Iris pigment epithelial cell (primary cell): ENCODE measurements around the gene CHRM3.
"Not testable (repeated sequence)": the region's sequence is repeated elsewhere in the genome, so short reads cannot be mapped to it uniquely, and the experiment has no call there.

Source experiments
- DNase-seq: peaks from one replicate; pipeline ENCODE4 v3.0.0-alpha.2; 2011; ENCODE audit warnings: low read depth

CHRM3 gene

DNA sequence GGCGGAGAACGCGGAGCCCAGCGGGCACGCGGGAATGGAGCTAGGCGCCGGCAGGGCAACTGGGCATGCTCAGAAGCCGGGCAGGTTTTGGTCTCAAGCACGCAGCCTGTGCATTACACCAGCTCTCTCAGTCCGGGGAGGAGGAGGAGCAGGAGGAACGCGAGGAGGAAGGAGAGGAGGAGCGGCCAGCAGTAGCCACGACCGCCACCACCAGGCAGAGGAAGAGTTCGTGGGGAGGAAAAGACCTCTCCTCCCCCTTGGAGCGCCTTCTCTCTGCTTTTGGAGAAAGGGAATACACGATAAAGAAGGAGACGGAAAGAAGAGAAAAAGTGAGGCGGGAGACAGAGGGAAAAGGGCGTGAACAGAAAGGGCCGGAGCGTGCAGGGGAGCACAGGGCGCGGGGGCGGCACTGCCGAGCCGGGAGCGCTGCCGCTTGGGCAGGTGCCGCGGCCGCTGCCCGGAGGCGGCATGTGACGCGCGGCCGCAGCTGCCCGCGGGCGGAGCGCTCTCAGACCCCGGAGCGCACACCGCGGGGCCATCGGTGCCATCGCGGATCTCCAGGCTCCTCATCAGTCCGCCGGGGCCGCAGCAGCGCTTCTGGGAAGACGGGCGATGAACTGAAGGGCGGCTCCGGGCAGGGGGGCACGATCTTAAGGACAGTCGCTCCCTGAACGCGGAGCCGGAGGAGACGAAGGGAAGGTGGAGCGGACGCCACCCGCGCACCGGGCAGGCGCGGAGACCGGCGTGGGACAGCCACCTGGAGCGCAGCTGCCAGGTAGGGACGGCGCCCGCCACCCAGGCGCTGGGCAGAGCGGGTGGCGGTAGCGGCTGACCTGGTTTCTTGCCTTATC lies at the start of gene CHRM3:
TSS of gene CHRM3 (plus strand) at position 116 of the 851 bp plus-strand sequence. CDS start 520,884 bp downstream, outside the sequence.
- DNase-seq: peak; percentile 52

DNA sequence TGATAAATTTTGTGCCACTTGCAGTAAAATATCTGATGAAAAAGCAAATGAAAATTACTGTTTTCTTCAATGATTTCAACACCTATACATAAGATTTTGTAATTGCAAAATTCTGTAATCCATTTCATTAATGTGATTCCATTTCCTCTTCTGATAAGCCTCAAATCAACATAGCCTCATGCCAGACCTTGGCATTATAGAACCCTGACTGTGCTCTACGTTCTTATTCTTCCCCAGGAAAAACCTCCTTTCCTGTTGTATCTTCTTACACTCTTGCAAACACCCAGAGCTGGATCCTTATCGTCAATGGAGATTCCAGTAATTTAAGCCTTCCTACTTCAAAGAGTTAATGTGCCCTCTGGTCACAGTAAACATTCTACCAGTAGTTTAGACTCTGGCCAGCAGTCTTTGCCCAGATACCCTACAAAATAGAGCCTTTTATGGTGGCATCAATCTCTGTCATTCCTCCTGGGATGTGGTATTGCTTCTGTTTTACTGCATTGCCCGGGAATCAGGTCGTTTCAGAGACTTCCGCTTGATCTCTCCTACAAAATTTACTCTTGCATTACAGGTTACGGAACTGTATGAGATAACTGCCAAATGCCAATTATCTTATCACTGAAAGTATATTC lies 48.5 kb upstream of the CHRM3 start:
- DNase-seq: no peak

DNA sequence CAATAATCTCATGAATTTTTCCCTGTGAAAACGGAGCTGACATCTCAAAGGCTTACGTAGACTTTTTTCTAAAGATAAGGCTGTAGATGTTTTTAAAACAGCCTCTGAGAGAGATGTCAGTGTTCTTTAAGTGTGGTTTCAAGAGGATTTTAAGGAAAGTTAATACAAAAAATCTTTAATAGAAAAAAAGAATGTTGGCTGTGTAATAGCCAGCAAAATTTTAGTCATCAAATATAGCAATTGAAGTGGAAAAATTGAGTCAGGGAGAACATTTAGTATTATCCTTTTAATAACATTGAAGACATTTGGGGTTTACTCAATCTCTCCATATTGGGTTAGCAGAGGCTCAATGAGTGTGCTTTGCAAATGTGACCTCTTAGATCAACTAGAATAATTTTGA lies 38.6 kb upstream of the CHRM3 start:
- peak; percentile 1 for DNase-seq

DNA sequence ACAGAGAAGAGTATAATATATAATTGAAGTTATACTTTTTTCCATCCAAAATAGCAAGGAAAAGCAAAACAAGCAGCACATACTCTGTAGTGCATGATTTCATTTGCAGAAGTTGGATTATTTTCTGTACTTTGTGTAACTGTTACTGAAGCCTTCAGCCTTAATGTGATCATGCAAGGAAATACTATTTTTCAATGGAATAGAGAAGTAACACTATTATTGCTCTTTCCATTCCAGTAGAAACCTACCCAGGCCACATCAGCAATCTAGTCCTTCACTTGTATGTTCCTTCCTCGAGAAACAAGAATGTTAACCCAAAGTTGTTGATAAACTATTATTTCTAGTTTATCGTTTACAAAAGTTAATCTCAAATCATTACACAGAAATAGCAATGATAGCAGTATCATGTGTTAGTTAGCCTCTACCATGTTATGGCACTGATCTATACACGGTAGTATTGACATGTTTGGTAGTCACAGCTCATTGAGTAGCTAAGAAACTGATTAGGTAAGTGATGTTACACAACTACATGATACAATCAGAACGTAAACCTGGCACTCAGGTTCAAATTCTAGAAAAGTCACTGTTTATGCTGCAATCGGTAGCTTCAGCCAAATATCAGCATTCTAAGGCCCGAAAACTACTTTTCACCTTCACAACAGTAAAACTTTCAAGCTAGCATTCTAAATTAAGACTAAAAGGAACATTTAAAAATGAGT lies 37.6 kb upstream of the CHRM3 start:
- DNase-seq: no peak

DNA sequence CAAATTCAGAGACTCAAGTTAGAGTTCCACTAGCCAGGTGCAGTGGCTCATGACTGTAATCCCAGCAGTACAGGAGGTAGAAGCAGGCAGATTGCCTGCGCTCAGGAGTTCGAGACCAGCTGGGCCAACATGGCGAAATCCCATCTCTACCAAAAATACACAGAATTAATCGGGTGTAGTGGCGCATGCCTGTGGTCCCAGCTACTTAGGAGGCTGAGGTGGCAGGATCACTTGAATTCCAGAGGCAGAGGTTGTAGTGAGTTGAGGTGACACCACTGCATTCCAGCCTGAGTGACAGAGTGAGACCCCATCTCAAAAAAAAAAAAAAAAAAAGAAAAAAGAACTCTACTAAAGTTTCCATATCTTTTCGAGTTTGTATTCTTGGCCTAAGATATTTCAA lies 36.7 kb upstream of the CHRM3 start:
- DNase-seq: no peak

DNA sequence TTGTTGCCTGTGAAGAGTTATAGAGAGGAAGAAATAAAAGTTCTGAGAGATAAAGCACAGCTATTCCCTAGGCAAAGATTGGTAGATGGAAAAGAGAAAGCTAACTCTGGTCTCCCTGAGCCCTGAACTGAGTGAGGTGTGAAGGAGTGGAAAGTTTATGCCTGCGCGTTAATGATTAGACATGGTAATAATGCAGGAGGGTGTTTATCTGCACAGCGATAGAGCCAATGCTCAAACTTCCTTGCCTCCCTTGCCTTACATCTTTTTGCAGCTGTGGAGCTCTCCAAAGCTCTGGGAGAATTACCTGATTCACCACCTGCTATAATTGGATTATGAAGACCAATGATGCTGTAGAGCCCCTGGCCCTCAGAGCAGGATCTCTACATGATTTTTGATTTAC lies 32.8 kb upstream of the CHRM3 start:
- no peak for DNase-seq

DNA sequence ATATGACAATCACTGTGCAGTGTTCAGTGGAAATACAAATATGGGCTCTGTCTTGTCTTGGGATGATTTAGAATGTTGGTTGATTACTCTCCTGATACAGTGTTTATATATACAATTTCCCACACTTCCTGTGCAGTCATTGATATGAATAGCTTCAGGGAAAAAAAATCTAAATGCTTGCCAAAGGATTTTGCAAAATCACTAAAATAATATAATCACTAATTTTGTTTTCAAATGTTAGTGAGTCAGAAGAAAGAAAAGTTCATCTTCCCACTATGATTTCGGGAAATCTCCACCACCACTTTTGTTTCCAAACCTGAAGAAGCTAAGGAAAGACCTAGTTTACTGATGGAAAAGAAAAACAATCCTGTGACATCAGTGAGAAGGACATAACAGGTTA lies 32.1 kb upstream of the CHRM3 start:
- peak; percentile 47 for DNase-seq

DNA sequence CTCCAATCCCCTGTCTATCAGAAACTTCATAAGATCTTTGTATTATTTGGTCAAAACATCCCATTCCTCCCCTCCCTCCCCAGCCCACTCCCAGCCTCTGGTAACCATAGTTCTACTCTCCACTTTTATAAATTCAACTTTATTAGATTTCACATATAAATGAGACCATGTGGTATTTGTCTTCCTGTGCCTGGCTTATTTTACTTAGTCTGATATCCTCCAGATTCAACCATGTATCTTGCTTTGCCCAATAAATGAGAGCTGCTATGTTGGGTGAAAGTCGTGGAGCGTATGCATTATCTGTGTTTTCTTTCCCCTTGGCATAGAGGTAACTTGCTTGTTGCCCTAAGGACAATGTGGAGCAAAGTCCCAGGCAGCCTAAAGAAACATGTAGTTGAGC lies 28.5 kb upstream of the CHRM3 start:
- DNase-seq: no peak

DNA sequence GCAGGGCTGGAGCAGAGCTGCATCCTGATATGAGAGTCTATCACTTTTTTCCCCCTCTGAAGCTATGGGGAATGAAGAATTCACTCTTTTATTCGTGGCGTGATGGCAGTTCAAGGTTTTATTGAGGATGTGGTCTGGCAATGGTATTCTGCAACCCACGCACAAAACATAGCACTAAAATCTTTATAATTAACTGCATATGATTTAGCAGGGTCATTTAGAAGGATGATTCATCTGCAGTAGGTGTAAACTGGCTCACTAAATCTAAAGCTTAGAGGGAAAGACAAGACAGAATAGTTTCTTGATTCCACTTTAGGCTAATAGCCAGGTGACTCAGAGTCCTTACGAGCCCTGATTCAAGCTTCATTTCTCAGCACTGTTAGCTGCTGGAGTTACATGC lies 25.0 kb upstream of the CHRM3 start:
- DNase-seq: peak; percentile 88

DNA sequence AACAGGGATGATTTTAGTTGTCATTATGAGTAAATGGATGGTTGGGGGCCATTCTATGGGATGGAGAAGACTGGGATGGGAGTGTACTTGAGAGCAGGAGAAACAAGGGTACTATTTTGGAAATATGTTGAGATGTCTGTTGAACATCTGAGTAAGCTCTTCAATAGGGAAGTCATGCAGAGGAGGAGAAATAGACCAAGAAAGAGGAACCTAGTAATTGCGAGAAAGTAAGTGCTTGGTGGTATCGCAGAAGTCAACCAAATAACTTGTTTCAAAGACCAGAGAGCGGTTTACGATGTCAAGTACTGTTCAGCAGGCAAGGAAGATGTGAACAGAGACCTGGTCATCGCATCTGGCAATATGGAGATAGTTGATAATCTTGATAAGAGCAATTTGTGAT lies 22.4 kb upstream of the CHRM3 start:
- no peak for DNase-seq

DNA sequence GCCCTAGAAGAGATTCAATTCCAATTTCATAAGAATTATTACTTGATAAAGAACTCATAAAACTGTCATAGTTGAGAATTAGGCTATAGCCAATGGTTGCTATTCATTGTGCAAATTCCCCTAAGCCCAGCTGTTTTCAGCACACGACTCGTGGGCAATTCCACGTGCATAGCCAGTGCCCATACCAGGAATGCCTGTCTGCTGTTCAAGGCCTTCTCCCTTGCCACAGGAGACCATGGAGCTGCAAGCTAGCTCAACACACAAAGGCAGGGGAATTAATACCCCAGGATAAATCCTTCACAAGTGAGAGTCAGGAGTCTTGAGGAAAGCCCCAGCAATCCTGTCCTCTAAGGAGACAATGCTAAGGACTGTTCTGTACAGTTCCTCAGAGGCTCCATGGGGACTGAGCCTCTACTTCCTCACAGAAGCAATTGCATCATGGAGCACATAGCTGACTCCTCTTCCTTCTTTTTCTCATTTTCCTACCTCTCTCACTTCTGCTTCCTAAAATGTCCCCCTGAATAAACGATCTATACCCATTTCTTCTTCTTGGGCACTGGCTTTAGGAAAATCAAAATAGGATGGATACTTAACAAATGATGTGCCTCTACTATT lies 19.1 kb upstream of the CHRM3 start:
- DNase-seq: no peak

DNA sequence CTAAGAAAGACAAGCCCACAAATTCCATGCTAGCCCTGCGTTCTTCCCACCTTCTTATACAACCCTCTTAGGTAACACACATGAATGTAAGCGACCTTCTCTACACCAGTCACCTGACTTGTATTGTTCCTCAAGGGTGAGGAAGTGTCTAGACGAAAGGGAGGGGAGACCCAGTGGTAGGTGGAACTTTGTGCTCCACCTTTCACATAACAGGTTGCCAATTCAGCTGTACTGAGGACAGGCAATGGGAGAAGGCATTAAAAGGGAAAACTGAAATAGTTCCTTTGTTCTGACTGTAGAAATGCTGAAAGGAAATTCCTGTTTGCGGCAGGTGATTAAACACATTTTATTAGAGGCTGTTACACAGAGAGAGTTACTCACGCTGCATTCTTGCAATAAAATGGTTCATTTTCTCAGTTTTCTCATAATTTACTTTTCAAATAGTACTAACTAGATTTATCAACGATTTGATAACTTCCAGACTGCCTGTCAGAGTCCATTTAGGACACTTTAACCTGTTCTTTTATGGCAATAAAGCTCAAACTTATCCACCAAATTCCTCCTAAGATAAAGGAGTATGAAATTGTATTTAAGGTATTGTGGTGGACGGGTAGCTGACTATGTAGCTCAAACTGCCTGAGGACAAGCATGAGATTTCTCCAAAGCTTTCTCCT lies 17.8 kb upstream of the CHRM3 start:
- no peak for DNase-seq

DNA sequence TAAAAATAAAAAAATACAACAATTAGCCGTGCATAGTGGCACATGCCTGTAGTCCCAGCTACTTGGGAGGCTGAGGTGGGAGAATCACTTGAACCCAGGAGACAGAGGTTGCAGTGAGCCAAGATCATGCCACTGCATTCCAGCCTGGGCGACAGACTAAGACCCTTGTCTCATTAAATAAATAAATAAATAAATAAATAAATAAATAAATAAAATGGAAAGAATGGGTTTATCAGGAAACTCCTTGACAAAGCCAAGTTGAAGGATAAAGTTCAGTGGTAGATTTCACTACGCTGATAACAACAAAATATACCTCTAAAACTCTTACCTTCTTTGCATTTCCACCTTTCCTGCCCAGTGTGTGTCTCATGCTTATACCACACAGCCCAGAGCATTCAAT lies 15.5 kb upstream of the CHRM3 start:
- DNase-seq: not testable (repeated sequence)

DNA sequence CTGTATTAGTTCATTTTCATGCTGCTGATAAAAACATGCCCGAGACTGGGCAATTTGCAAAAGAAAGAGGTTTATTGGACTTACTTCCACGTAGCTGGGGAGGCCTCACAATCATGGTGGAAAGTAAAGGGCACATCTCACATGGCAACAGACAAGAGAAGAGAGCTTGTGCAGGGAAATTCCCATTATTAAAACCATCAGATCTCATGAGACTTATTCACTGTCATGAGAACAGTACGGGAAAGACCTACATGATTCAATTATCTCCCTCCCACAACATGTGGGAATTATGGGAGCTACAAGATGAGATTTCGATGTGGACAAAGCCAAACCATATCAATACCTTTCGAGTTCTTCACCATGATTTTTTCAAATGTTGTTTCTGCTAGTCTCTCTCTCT lies 3.7 kb upstream of the CHRM3 start:
- DNase-seq: no peak

DNA sequence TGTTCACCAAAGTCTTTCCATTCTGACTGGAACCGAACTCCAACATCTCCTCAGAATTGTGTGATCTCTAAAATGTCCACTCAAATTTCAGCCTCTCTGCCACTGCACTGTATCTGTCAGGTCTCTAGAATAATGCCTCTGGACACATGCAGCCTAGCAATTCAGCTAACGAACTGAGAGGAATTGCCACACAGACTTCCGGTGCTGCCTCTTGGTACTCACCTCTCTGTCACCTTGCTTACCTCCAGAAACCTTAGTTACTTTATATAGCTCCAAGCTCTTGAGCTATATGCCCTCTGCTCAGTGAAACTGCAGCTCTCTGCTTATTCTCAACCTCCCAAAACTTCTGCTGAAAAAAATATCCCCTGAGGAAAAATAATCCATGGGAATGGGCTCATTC lies 2.7 kb upstream of the CHRM3 start:
- no peak for DNase-seq

DNA sequence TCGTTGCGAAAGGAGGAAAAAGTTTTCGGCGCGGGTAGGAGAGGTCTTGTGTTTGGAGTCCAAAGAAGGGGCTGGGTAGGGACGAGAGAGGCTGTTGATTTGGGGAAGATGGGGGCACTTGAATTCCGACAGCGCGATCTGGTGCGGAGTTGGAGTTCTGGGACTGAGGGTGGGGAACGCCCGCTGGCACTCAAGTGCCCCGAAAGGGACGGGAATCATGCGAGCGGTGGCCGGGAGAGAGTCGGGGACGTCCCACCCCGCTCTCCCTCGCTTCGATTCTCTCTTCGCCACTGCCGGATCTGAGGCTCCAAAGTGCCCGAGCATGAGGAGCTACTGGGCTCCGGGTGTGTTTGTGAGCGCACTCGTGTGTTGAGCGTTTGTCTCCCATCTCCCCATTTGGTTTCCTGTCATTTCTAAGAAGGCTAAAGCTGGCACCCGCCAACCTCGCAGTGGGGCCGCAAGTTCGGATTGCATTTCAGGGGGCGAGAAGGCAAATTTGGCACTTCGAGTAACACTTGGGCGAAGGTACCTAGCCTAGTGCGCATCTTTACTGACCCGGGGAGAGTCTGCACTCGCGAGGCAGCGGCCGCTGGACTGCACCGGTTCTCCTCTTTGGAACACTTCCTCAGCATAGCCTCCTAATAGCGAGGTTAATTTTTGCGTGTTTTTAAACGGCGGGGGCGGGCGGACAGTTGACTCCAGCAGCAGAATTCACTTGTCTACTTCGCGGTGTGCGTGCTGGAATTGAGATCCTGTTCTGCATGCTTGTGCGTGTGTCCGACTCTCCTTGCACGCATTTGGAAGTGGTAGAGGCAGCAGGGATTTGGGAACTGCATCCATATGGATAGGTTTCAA lies 1.2 kb downstream of the CHRM3 start:
- DNase-seq: peak; percentile 21

DNA sequence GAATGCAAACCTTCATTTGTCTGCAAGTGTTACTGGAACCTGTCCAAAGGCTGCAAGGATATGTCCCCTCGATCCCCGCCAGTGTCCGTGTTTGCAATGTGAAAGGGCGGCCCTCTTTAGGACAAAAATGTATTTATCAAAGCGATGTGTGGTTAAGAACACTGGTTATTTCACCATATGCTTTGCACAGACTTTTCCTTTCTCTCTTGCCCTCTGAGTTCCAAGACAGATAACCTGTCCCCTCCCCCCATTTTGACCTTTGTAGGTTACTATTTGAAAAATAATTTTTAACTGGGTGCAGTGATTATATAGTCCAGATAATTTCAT lies 1.8 kb downstream of the CHRM3 start:
- DNase-seq: no peak

DNA sequence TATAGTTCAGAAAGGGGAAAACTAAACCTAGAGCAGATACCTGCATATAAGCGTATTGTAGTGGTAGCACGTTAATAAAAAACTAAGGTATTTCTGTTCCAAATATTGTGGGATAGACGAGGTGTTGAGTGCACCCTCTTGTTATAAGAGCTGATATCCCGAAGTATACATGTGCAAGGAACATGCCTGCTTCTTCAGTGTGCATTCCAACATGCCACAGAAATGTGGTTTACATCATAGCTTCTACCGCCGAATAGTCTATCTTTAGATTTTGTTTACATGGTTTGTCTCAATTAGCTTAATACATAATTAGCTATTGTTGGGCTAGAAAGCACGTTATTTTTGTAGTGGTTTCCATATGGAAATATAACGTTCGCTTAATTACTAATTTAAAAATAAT lies 2.2 kb downstream of the CHRM3 start:
- DNase-seq: no peak

DNA sequence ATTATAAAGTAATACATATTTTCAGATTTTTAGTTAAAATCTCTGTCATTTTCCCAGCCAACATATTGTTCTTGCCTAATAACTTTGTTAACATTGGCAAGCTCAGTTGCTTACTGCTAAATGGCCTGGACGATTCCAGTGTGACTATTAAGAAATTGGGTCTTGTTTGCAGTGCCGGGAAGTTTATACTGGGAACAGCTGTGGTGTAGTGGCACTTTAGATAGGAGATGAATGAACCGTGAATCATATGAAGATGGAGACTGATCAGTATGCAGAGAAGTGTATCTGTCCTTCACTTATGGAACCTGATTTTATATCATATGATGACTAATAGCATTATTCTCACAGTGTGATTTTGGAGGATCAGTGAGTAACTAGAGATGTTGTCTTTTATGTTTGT lies 3.3 kb downstream of the CHRM3 start:
- DNase-seq: peak; percentile 39

DNA sequence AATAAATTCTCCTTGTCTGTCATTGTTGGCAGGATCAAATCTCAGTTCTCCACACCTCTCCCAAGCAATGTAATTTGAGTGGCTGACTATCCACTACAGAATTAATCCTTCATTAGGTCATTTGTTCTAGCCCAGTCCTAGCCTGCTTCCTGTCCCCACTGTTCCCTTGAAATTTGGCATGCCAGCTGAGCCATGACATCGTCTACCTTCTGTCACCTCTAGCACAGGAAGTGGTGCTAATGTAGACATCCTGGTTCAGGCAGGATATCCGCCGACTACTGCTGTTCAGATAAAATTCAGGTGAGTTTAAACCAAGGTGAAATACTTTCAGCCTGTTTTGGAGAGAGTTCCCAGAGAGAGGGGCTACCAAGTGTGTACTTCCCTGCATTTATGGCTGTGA lies 5.9 kb downstream of the CHRM3 start:
- no peak for DNase-seq

DNA sequence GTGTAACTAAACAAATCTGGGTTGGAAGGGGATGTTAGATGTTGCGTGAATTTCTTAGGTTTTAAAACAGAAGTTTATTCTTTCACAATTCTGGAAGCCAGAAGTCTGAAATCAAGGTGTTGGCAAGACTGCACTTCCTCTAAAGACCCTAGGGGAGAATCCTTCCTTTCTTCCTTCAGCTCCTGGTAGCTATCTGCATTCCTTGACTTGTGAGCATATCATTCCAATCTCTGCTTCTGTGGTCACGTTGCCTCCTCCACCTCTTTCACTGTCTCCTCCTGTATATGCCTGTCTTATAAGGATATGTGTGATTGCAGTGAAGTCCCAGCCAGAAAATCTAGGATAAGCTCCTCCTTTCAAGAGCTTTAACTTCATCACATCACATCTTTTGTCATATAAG lies 7.7 kb downstream of the CHRM3 start:
- no peak for DNase-seq
